PC-3 (cell line): ENCODE results near the gene RNF166. TPM values are rescaled to one million over a fixed set of nuclear protein-coding genes. Genes with fewer than 3 reads are reported as not detected.

Experiments used
- ATAC-seq: fragments of 200-7000 bp; cut with Tn5 transposase; 2 replicates; pipeline ENCODE4 v1.9.1; 2020; ENCODE audit warnings: mild to moderate bottlenecking, moderate library complexity
- BruUV-seq: library from RNA; stranded (reverse); fragments of 400-500 nt; replicated peaks from 2 replicates; lab custom pipeline; 2021; lab: Mats Ljungman, UMichigan
- CTCF ChIA-PET: fragments of 300-600 bp; sonication (Branson Sonifier 250); formaldehyde crosslinking; loops from one replicate; lab custom pipeline; 2022; ENCODE audit warnings: antibody characterized with exemption; lab: Charles Lee
- POLR2A ChIA-PET: fragments of 300-600 bp; sonication (Branson Sonifier 250); formaldehyde crosslinking; loops from one replicate; lab custom pipeline; 2022; ENCODE audit warnings: antibody characterized with exemption; ENCODE audit not compliant: unreplicated experiment; lab: Charles Lee
- DNase-seq: peaks from one replicate; pipeline ENCODE4 v3.0.0-alpha.2; 2015
- H2AFZ ChIP-seq: fragments of 300-600 bp; sonication (generic); 2 replicates; pipeline ENCODE4 v1.6.0; 2016; ENCODE audit warnings: antibody characterized with exemption, low read length
- H3F3A ChIP-seq: fragments of 300-600 bp; sonication (generic); one replicate; pipeline ENCODE4 v1.6.0; 2017; ENCODE audit warnings: antibody characterized with exemption, low read length, control low read depth, mild to moderate bottlenecking; ENCODE audit not compliant: unreplicated experiment
- H3K27ac ChIP-seq: fragments of 300-600 bp; sonication (generic); 2 replicates; pipeline ENCODE4 v1.5.1; 2016; ENCODE audit warnings: mild to moderate bottlenecking, low read length
- H3K27me3 ChIP-seq: fragments of 300-600 bp; sonication (generic); 2 replicates; pipeline ENCODE4 v1.6.1; 2016; ENCODE audit warnings: low read length, mixed read lengths
- H3K36me3 ChIP-seq: fragments of 300-600 bp; sonication (generic); 2 replicates; pipeline ENCODE4 v1.6.1; 2016; ENCODE audit warnings: low read depth, mixed run types, low read length, mixed read lengths
- H3K4me1 ChIP-seq: fragments of 300-600 bp; sonication (generic); 2 replicates; pipeline ENCODE4 v1.5.1; 2016; ENCODE audit warnings: low read length; ENCODE audit not compliant: insufficient read depth
- H3K4me2 ChIP-seq: fragments of 300-600 bp; sonication (generic); 2 replicates; pipeline ENCODE4 v1.6.0; 2016; ENCODE audit warnings: low read length
- H3K4me3 ChIP-seq: fragments of 300-600 bp; sonication (generic); 2 replicates; pipeline ENCODE4 v1.5.1; 2016; ENCODE audit warnings: mild to moderate bottlenecking, low read length, mixed read lengths
- H3K79me2 ChIP-seq: fragments of 300-600 bp; sonication (generic); 2 replicates; pipeline ENCODE4 v1.6.1; 2017; ENCODE audit warnings: low read length, mixed read lengths
- H3K9ac ChIP-seq: fragments of 300-600 bp; sonication (generic); 2 replicates; pipeline ENCODE4 v1.6.0; 2016; ENCODE audit warnings: mild to moderate bottlenecking, low read length
- H3K9me2 ChIP-seq: fragments of 300-600 bp; sonication (generic); replicated peaks from 2 replicates; pipeline ENCODE4 v1.6.1; 2016; ENCODE audit warnings: mixed run types, low read length, mixed read lengths
- H3K9me3 ChIP-seq: fragments of 300-600 bp; sonication (generic); 2 replicates; pipeline ENCODE4 v1.6.1; 2016; ENCODE audit warnings: low read length, mixed read lengths
- H4K20me1 ChIP-seq: fragments of 300-600 bp; sonication (generic); 2 replicates; pipeline ENCODE4 v1.6.1; 2016; ENCODE audit warnings: low read length, mixed read lengths
- EZH2 ChIP-seq: fragments of 300-600 bp; sonication (generic); IDR thresholded peaks from one replicate; pipeline ENCODE4 v1.6.1; 2017; ENCODE audit warnings: antibody characterized with exemption, mild to moderate bottlenecking, low read length; ENCODE audit not compliant: unreplicated experiment
- EZH2phosphoT487 ChIP-seq: fragments of 300-600 bp; sonication (generic); IDR thresholded peaks from 2 replicates; pipeline ENCODE4 v1.6.1; 2018; ENCODE audit warnings: mild to moderate bottlenecking, antibody characterized with exemption, low read length, borderline replicate concordance
- intact Hi-C: fragments of 100-400 bp; cut with micrococcal nuclease; formaldehyde crosslinking; loops from 2 replicates; pipeline ENCODE4 v1.9.0; 2023
- total RNA-seq: library from RNA; depleted of rRNA; stranded (reverse); fragments of >200 nt; gene quantifications from 2 replicates; pipeline ENCODE4 v1.2.3, GENCODE V29; 2014
- TF ChIP-seq, protein P1 (sequence below): fragments of 300-600 bp; sonication (generic); conservative IDR thresholded peaks from 2 replicates; pipeline ENCODE4 v1.5.1; 2017; ENCODE audit warnings: antibody characterized with exemption, low read depth, mild to moderate bottlenecking, low read length

RNF166 gene
- total RNA-seq, 1 experiment from 2014 or later = 28.8 TPM

DNA sequence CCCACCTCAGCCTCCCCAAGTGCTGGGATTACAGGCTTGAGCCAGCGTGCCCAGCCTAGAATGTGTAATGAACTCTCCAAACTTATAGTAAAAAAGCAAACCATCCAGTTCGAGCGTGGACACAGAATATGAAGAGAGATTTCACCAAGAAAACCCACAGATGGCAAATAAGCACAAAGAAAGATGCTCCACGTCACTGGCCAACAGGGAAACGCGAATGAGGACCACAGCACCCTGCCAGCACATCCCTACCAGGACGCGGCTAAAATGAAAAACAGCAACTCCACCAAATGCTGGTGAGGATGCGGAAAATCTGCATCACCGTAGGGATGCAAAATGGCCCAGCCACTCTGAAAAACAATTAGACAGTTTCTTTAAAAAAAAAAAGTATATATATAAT is 44.7 kb downstream of the RNF166 start:
- no peaks in the 10 kb centered on the region for H3K27me3 ChIP-seq
- ATAC-seq (no peak), DNase-seq (no peak)
- H3K9ac ChIP-seq = no peak overlapping the region
- no peak overlapping the region for H3K27ac ChIP-seq
- POLR2A ChIA-PET = no interaction called here
- no TSS peak for BruUV-seq
- H3F3A ChIP-seq = no peaks in the 10 kb centered on the region
- H3K4me2 ChIP-seq = peak overlapping the region; percentile 28
- CTCF ChIA-PET = no interaction called here
- intact Hi-C loops = no loop called here
- no peak overlapping the region for H2AFZ ChIP-seq
- 0 out of 2 replicates have a peak, but pooled peaks cover 3% of the 10 kb centered on the region for H4K20me1 ChIP-seq
- H3K4me1 ChIP-seq = no peaks in the 10 kb centered on the region; the same call in 1 of the 2 replicates
- no peaks in the 10 kb centered on the region for H3K9me3 ChIP-seq
- no peak for TF ChIP-seq EZH2phosphoT487
- TF ChIP-seq EZH2 = no peak
- TF ChIP-seq, protein P1, sequence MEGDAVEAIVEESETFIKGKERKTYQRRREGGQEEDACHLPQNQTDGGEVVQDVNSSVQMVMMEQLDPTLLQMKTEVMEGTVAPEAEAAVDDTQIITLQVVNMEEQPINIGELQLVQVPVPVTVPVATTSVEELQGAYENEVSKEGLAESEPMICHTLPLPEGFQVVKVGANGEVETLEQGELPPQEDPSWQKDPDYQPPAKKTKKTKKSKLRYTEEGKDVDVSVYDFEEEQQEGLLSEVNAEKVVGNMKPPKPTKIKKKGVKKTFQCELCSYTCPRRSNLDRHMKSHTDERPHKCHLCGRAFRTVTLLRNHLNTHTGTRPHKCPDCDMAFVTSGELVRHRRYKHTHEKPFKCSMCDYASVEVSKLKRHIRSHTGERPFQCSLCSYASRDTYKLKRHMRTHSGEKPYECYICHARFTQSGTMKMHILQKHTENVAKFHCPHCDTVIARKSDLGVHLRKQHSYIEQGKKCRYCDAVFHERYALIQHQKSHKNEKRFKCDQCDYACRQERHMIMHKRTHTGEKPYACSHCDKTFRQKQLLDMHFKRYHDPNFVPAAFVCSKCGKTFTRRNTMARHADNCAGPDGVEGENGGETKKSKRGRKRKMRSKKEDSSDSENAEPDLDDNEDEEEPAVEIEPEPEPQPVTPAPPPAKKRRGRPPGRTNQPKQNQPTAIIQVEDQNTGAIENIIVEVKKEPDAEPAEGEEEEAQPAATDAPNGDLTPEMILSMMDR = no peak
- H3K36me3 ChIP-seq = no peaks in the 10 kb centered on the region
- no peak overlapping the region for H3K4me3 ChIP-seq
- H3K79me2 ChIP-seq = peaks cover 18% of the 10 kb centered on the region
- H3K9me2 ChIP-seq = no peaks in the 10 kb centered on the region

DNA sequence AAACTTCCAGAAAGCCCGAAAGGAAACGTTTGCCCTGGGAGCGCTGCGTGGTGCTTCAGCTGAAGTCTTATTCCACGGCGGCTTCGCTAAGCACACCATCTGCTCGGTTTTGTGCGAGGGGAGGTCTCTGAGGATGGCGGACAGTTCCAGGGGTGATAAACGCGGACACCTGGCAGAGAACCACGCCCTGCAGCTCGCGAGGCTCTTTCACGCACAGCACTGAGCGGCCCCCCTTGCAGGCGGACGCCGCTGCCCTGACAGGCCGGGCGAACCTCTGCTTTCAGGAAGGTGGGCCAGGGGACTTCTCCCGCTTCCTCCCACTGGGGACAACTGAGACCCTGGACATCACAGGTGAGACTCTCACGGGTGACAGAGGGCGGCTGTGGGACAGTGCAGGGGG is 47.0 kb downstream of the RNF166 start:
- no peak overlapping the region for H3K9ac ChIP-seq
- no peaks in the 10 kb centered on the region for H3K9me2 ChIP-seq
- no peak overlapping the region for H2AFZ ChIP-seq
- ATAC-seq = no peak
- H3K36me3 ChIP-seq = no peaks in the 10 kb centered on the region
- no peak overlapping the region for H3K4me3 ChIP-seq
- peaks cover 18% of the 10 kb centered on the region for H3K79me2 ChIP-seq
- BruUV-seq = no TSS peak
- no peaks in the 10 kb centered on the region; the same call in 1 of the 2 replicates for H3K4me1 ChIP-seq
- intact Hi-C loops = no loop called here
- CTCF ChIA-PET = no interaction called here
- TF ChIP-seq EZH2 = no peak
- TF ChIP-seq, protein P1 = no peak
- H3K9me3 ChIP-seq = no peaks in the 10 kb centered on the region
- H3F3A ChIP-seq = no peaks in the 10 kb centered on the region
- H3K27me3 ChIP-seq = no peaks in the 10 kb centered on the region
- no peak overlapping the region for H3K27ac ChIP-seq
- 0 out of 2 replicates have a peak, but pooled peaks cover 3% of the 10 kb centered on the region for H4K20me1 ChIP-seq
- no peak for DNase-seq
- POLR2A ChIA-PET = no interaction called here
- no peak overlapping the region for H3K4me2 ChIP-seq

DNA sequence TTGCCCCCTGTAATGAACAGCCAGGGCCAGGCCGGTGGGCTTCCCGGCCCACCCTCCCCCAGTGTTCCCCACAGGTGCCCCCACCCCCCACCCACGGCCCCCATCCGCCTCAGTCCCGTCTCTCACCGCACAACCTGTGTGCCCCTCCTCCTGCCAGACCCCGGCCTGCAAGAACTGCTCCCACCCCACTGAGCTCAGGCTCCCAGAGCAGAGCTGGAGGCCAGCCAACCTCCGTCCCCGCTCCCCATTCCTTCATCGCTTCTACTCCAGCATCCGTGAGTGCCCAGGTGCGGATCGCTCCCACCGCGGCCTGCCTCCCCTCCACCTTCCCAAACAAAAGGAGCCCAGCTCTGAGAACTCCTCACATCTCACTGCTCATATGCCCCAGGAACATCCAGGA is 47.5 kb downstream of the RNF166 start:
- Histone ChIP-seq H2AFZ (no peak overlapping the region), H3K36me3 (no peaks in the 10 kb centered on the region), H3K9ac (no peak overlapping the region), H3K9me3 (no peaks in the 10 kb centered on the region), H3K27ac (no peak overlapping the region), H3K79me2 (peaks cover 18% of the 10 kb centered on the region), H3K4me2 (no peak overlapping the region), H3K9me2 (no peaks in the 10 kb centered on the region), H3K27me3 (no peaks in the 10 kb centered on the region), H4K20me1 (0 out of 2 replicates have a peak, but pooled peaks cover 3% of the 10 kb centered on the region), H3K4me1 (no peaks in the 10 kb centered on the region; the same call in 1 of the 2 replicates), H3F3A (no peaks in the 10 kb centered on the region), H3K4me3 (no peak overlapping the region)
- no peak for DNase-seq
- intact Hi-C loops = no loop called here
- CTCF ChIA-PET = no interaction called here
- ATAC-seq = no peak
- POLR2A ChIA-PET = no interaction called here
- TF ChIP-seq EZH2 (no peak), EZH2phosphoT487 (no peak)
- TF ChIP-seq, protein P1 = no peak
- BruUV-seq = no TSS peak
